WTC11 (cell line): Measurements from ENCODE around the gene GALNT2. TPM values are rescaled to one million over a fixed set of nuclear protein-coding genes. Genes with fewer than 3 reads are reported as not detected.

Experiments used
- ATAC-seq: fragments of 200-7000 bp; cut with Tn5 transposase; 2 replicates; pipeline ENCODE4 v1.10.0; 2021; ENCODE audit warnings: mild to moderate bottlenecking, moderate library complexity
- CTCF ChIA-PET: fragments of 300-600 bp; sonication (Branson Sonifier 250); formaldehyde crosslinking; loops from one replicate; lab custom pipeline; 2021; ENCODE audit warnings: antibody characterized with exemption; lab: Charles Lee
- POLR2A ChIA-PET: fragments of 350-600 bp; sonication (Branson Sonifier 250); formaldehyde crosslinking; loops from one replicate; lab custom pipeline; 2021; ENCODE audit warnings: antibody characterized with exemption; lab: Charles Lee
- DNase-seq: peaks from one replicate; pipeline ENCODE4 v3.0.0; 2021; ENCODE audit warnings: low spot score
- H3K27ac Mint-ChIP-seq: 2 replicates; pipeline ENCODE4 v1.8.0; 2021; ENCODE audit warnings: mixed read lengths
- H3K27me3 Mint-ChIP-seq: 2 replicates; pipeline ENCODE4 v1.8.0; 2021; ENCODE audit warnings: low read depth, mild to moderate bottlenecking, moderate library complexity, mixed read lengths
- H3K36me3 Mint-ChIP-seq: 2 replicates; pipeline ENCODE4 v1.8.0; 2021; ENCODE audit warnings: mixed read lengths
- H3K4me1 Mint-ChIP-seq: 2 replicates; pipeline ENCODE4 v1.8.0; 2022; ENCODE audit warnings: mixed read lengths
- H3K4me3 Mint-ChIP-seq: 2 replicates; pipeline ENCODE4 v1.8.0; 2021; ENCODE audit warnings: mild to moderate bottlenecking, moderate library complexity, mixed read lengths
- H3K9me3 Mint-ChIP-seq: 2 replicates; pipeline ENCODE4 v1.8.0; 2021; ENCODE audit warnings: mixed read lengths
- AR ChIP-seq: fragments of 250-450 bp; sonication (Bioruptor Pico); IDR thresholded peaks from 2 replicates; pipeline ENCODE4 v1.9.0; 2021; ENCODE audit warnings: mild to moderate bottlenecking
- CTCF ChIP-seq: fragments of 200-600 bp; IDR thresholded peaks from 2 replicates; pipeline ENCODE4 v1.8.0; 2022; ENCODE audit warnings: antibody characterized with exemption
- E2F1 ChIP-seq: sonication (generic); formaldehyde crosslinking; IDR thresholded peaks from 2 replicates; pipeline ENCODE4 v1.8.0; 2022; ENCODE audit warnings: mild to moderate bottlenecking, missing genetic modification reagents
- ELF4 ChIP-seq: sonication (generic); formaldehyde crosslinking; IDR thresholded peaks from 2 replicates; pipeline ENCODE4 v1.8.1; 2022; ENCODE audit warnings: low read depth, mild to moderate bottlenecking, moderate library complexity, missing genetic modification reagents
- FOXP1 ChIP-seq: sonication (generic); formaldehyde crosslinking; IDR thresholded peaks from 2 replicates; pipeline ENCODE4 v1.8.0; 2022; ENCODE audit warnings: missing genetic modification reagents, mild to moderate bottlenecking, moderate library complexity, borderline replicate concordance
- FOXP4 ChIP-seq: sonication (generic); formaldehyde crosslinking; IDR thresholded peaks from 2 replicates; pipeline ENCODE4 v1.8.0; 2022; ENCODE audit warnings: mild to moderate bottlenecking, missing genetic modification reagents
- GRHL2 ChIP-seq: fragments of 250-450 bp; sonication (Bioruptor Pico); IDR thresholded peaks from 2 replicates; pipeline ENCODE4 v1.8.0; 2022; ENCODE audit warnings: mild to moderate bottlenecking, moderate library complexity; ENCODE audit not compliant: insufficient replicate concordance, severe bottlenecking
- GTF2I ChIP-seq: fragments of 250-450 bp; sonication (Bioruptor Pico); conservative IDR thresholded peaks from 2 replicates; pipeline ENCODE4 v1.4.0; 2021; ENCODE audit warnings: mild to moderate bottlenecking
- IRF1 ChIP-seq: sonication (generic); formaldehyde crosslinking; IDR thresholded peaks from 2 replicates; pipeline ENCODE4 v1.8.0; 2023; ENCODE audit warnings: missing genetic modification reagents
- NFATC4 ChIP-seq: fragments of 250-450 bp; sonication (Bioruptor Pico); IDR thresholded peaks from 2 replicates; pipeline ENCODE4 v1.9.0; 2021; ENCODE audit warnings: mild to moderate bottlenecking
- NR3C1 ChIP-seq: sonication (generic); formaldehyde crosslinking; conservative IDR thresholded peaks from 2 replicates; pipeline ENCODE4 v1.8.1; 2023; ENCODE audit warnings: low read depth, mild to moderate bottlenecking, missing genetic modification reagents
- SMAD3 ChIP-seq: sonication (generic); formaldehyde crosslinking; IDR thresholded peaks from 2 replicates; pipeline ENCODE4 v1.8.0; 2022; ENCODE audit warnings: missing genetic modification reagents, mild to moderate bottlenecking, borderline replicate concordance
- TEAD4 ChIP-seq: sonication (generic); formaldehyde crosslinking; IDR thresholded peaks from 2 replicates; pipeline ENCODE4 v1.8.0; 2022; ENCODE audit warnings: mild to moderate bottlenecking, missing genetic modification reagents
- ZBTB43 ChIP-seq: sonication (generic); formaldehyde crosslinking; IDR thresholded peaks from 2 replicates; pipeline ENCODE4 v1.8.1; 2023; ENCODE audit warnings: mild to moderate bottlenecking, missing genetic modification reagents
- ZMAT4 ChIP-seq: fragments of 250-450 bp; sonication (Bioruptor Pico); IDR thresholded peaks from 2 replicates; pipeline ENCODE4 v1.9.0; 2021; ENCODE audit warnings: mild to moderate bottlenecking
- ZNF121 ChIP-seq: sonication (generic); formaldehyde crosslinking; IDR thresholded peaks from 2 replicates; pipeline ENCODE4 v1.8.0; 2023; ENCODE audit warnings: missing genetic modification reagents
- ZNF281 ChIP-seq: sonication (generic); formaldehyde crosslinking; IDR thresholded peaks from 2 replicates; pipeline ENCODE4 v1.8.0; 2023; ENCODE audit warnings: mild to moderate bottlenecking, missing genetic modification reagents
- ZNF423 ChIP-seq: fragments of 250-450 bp; sonication (Bioruptor Pico); IDR thresholded peaks from 2 replicates; pipeline ENCODE4 v2.1.2; 2022; ENCODE audit warnings: mild to moderate bottlenecking, moderate library complexity
- ZNF512 ChIP-seq: sonication (generic); formaldehyde crosslinking; IDR thresholded peaks from 2 replicates; pipeline ENCODE4 v1.8.1; 2022; ENCODE audit warnings: missing genetic modification reagents, borderline replicate concordance
- ZSCAN18 ChIP-seq: fragments of 250-450 bp; sonication (Bioruptor Pico); IDR thresholded peaks from 2 replicates; pipeline ENCODE4 v2.1.2; 2022; ENCODE audit warnings: mild to moderate bottlenecking, moderate library complexity
- total RNA-seq: library from RNA; stranded (reverse); gene quantifications from 3 replicates; pipeline ENCODE4 v1.2.3, GENCODE V29; 2021

GALNT2 gene
- total RNA-seq, 1 experiment from 2014 or later = 74.8 TPM

GRCh38 chr1:230065571-230065970, 1.5 kb upstream of the GALNT2 start (continued):
- no peak for TF ChIP-seq NR3C1

GRCh38 chr1:230066031-230066430, 1.0 kb upstream of the GALNT2 start:
- ChIA-PET POLR2A (no interaction called here), CTCF (interaction anchor here (0.8 kb wide), 1 partner anchor 36 kb away, joined by 3 read pairs; no protein-coding TSS in a partner anchor)
- H3K27ac Mint-ChIP-seq = peak overlapping the region; percentile 68; the same call in 1 of the 2 replicates
- H3K36me3 Mint-ChIP-seq = peaks cover 12% of the 10 kb centered on the region
- H3K4me1 Mint-ChIP-seq = peaks cover 37% of the 10 kb centered on the region
- DNase-seq = no peak
- H3K9me3 Mint-ChIP-seq = peaks cover 20% of the 10 kb centered on the region
- no peak for ATAC-seq
- H3K4me3 Mint-ChIP-seq = peak overlapping the region; percentile 76
- peaks cover 12% of the 10 kb centered on the region for H3K27me3 Mint-ChIP-seq
- TF ChIP-seq FOXP1 (CRISPR knock-in tag) (no peak), CTCF (no peak), IRF1 (CRISPR knock-in tag) (no peak), GTF2I (no peak), ZBTB43 (CRISPR knock-in tag) (no peak), NFATC4 (CRISPR knock-in tag) (no peak), ZNF281 (CRISPR knock-in tag) (no peak), ZNF423 (CRISPR knock-in tag) (no peak), TEAD4 (CRISPR knock-in tag) (no peak), AR (CRISPR knock-in tag) (no peak), ELF4 (CRISPR knock-in tag) (no peak), FOXP4 (CRISPR knock-in tag) (no peak), E2F1 (CRISPR knock-in tag) (no peak), ZMAT4 (CRISPR knock-in tag) (no peak), ZNF512 (no peak), ZSCAN18 (no peak), GRHL2 (CRISPR knock-in tag) (no peak), SMAD3 (CRISPR knock-in tag) (no peak), ZNF121 (CRISPR knock-in tag) (no peak)
